H1 (cell line): ENCODE results near the gene PPP1R3F. TPM values are rescaled to one million over a fixed set of nuclear protein-coding genes. Genes with fewer than 3 reads are reported as not detected.

ENCODE experiments used
- CTCF ChIA-PET: fragments of 300-600 bp; sonication (Branson Sonifier 250); formaldehyde crosslinking; loops from one replicate; lab custom pipeline; 2021; ENCODE audit not compliant: partially characterized antibody; lab: Charles Lee
- POLR2A ChIA-PET: fragments of 300-600 bp; sonication (Branson Sonifier 250); formaldehyde crosslinking; loops from one replicate; lab custom pipeline; 2021; ENCODE audit warnings: inconsistent platforms; ENCODE audit not compliant: partially characterized antibody; lab: Charles Lee
- DNase-seq, 2 experiments: peaks; one replicate each; pipeline versions ENCODE4 v3.0.0 to v3.0.0-alpha.2; 2010 to 2022; ENCODE audit warnings: low spot score in 2 of 2, low read depth in 1 of 2, mixed read lengths in 1 of 2
- FAIRE-seq: peaks from 2 replicates; lab custom pipeline; 2011; peaks lifted over from hg19 to GRCh38; lab: Jason Lieb, UNC
- H2AFZ ChIP-seq: 2 replicates; pipeline ENCODE4 v1.8.1; 2012; ENCODE audit warnings: low read length, inconsistent platforms
- H2AK5ac ChIP-seq: 2 replicates; pipeline ENCODE4 v1.6.1; 2013; ENCODE audit warnings: low read depth, low read length
- H2BK120ac ChIP-seq: replicated peaks from 2 replicates; pipeline ENCODE3; 2013; ENCODE audit warnings: low read depth, low read length, inconsistent platforms
- H2BK12ac ChIP-seq: 2 replicates; pipeline ENCODE4 v1.6.1; 2013; ENCODE audit warnings: low read depth, low read length
- H2BK15ac ChIP-seq: 2 replicates; pipeline ENCODE4 v1.6.1; 2013; ENCODE audit warnings: low read length
- H2BK20ac ChIP-seq: 2 replicates; pipeline ENCODE4 v1.6.1; 2013; ENCODE audit warnings: low read length
- H2BK5ac ChIP-seq: 2 replicates; pipeline ENCODE4 v1.6.1; 2013; ENCODE audit warnings: low read depth, low read length
- H3K14ac ChIP-seq: 2 replicates; pipeline ENCODE4 v1.6.1; 2013; ENCODE audit warnings: inconsistent platforms; ENCODE audit not compliant: insufficient read length
- H3K18ac ChIP-seq: 2 replicates; pipeline ENCODE4 v1.6.1; 2013; ENCODE audit warnings: low read length; ENCODE audit errors: extremely low read depth
- H3K23ac ChIP-seq: 2 replicates; pipeline ENCODE4 v1.6.1; 2013; ENCODE audit warnings: inconsistent platforms; ENCODE audit not compliant: insufficient read length
- H3K23me2 ChIP-seq: 2 replicates; pipeline ENCODE4 v1.6.1; 2013; ENCODE audit warnings: low read depth, low read length
- H3K27ac ChIP-seq: 2 replicates; pipeline ENCODE4 v1.6.1; 2011; ENCODE audit warnings: low read depth, low read length, inconsistent platforms
- H3K27me3 ChIP-seq, 4 experiments: replicated peaks in 1 of 4; 1 replicate in 1 of 4; 2 replicates in 3 of 4; pipeline versions ENCODE4 v1.6.1 to v1.8.1; 2011 to 2013; ENCODE audit warnings: low read length in 3 of 4, mild to moderate bottlenecking in 3 of 4, inconsistent platforms in 2 of 4, mixed read lengths in 2 of 4, moderate library complexity in 1 of 4; ENCODE audit not compliant: control insufficient read depth in 3 of 4, insufficient read depth in 3 of 4; ENCODE audit errors: extremely low read depth in 1 of 4
- H3K36me3 ChIP-seq, 4 experiments: 2 replicates each; pipeline versions ENCODE4 v1.6.1 to v1.8.1; 2011 to 2013; ENCODE audit warnings: mild to moderate bottlenecking in 4 of 4, low read length in 3 of 4, moderate library complexity in 2 of 4, control low read depth in 1 of 4, inconsistent platforms in 1 of 4; ENCODE audit not compliant: insufficient read depth in 4 of 4, control insufficient read depth in 2 of 4
- H3K4ac ChIP-seq: replicated peaks from 2 replicates; pipeline ENCODE3; 2013; ENCODE audit warnings: low read length, low read depth, mixed read lengths, inconsistent platforms; ENCODE audit not compliant: insufficient read length
- H3K4me1 ChIP-seq, 4 experiments: replicated peaks in 1 of 4; 1 replicate in 1 of 4; 2 replicates in 3 of 4; pipeline versions ENCODE4 v1.6.1 to v1.8.1; 2011 to 2013; ENCODE audit warnings: low read length in 3 of 4, inconsistent platforms in 2 of 4, mixed read lengths in 1 of 4; ENCODE audit not compliant: insufficient read depth in 4 of 4, control insufficient read depth in 3 of 4
- H3K4me2 ChIP-seq, 2 experiments: 2 replicates each; pipeline versions ENCODE4 v1.6.1 to v1.8.1; 2011 to 2013; ENCODE audit warnings: low read depth in 2 of 2, low read length in 2 of 2, control low read depth in 1 of 2, inconsistent platforms in 1 of 2, mild to moderate bottlenecking in 1 of 2; ENCODE audit not compliant: insufficient read depth in 1 of 2
- H3K4me3 ChIP-seq, 4 experiments: fragments of 200-600, 300-600 bp in 1 of 4; sonication (generic), shearing (Covaris generic), sonication (Bioruptor Twin) in 1 of 4; 2 replicates each; pipeline versions ENCODE4 v1.5.1 to v1.8.1; 2011 to 2016; ENCODE audit warnings: low read length in 4 of 4, low read depth in 3 of 4, control low read depth in 2 of 4, inconsistent platforms in 2 of 4, mild to moderate bottlenecking in 2 of 4, mixed read lengths in 1 of 4, moderate library complexity in 1 of 4; ENCODE audit not compliant: insufficient read depth in 2 of 4; ENCODE audit errors: extremely low read depth in 1 of 4
- H3K56ac ChIP-seq: replicated peaks from 2 replicates; pipeline ENCODE3; 2013; ENCODE audit warnings: low read depth, mild to moderate bottlenecking, mixed read lengths, low read length, inconsistent platforms; ENCODE audit not compliant: insufficient read length
- H3K79me1 ChIP-seq: 2 replicates; pipeline ENCODE4 v1.6.1; 2013; ENCODE audit warnings: low read depth, low read length, control low read depth
- H3K79me2 ChIP-seq, 2 experiments: 2 replicates each; pipeline versions ENCODE4 v1.6.1 to v1.8.1; 2012 to 2013; ENCODE audit warnings: low read length in 2 of 2, mild to moderate bottlenecking in 2 of 2, inconsistent platforms in 1 of 2; ENCODE audit not compliant: insufficient read depth in 2 of 2, control insufficient read depth in 1 of 2
- H3K9ac ChIP-seq, 4 experiments: replicated peaks in 1 of 4; 1 replicate in 1 of 4; 2 replicates in 3 of 4; pipeline versions ENCODE4 v1.6.1 to v1.8.1; 2011 to 2013; ENCODE audit warnings: low read depth in 3 of 4, low read length in 3 of 4, control low read depth in 2 of 4, mild to moderate bottlenecking in 2 of 4, moderate library complexity in 2 of 4, inconsistent platforms in 1 of 4; ENCODE audit errors: extremely low read depth in 1 of 4
- H3K9me3 ChIP-seq, 2 experiments: 2 replicates each; pipeline versions ENCODE4 v1.6.1 to v1.8.1; 2012 to 2013; ENCODE audit warnings: mild to moderate bottlenecking in 2 of 2, moderate library complexity in 2 of 2, control low read depth in 1 of 2, inconsistent platforms in 1 of 2, low read depth in 1 of 2, low read length in 1 of 2, mixed read lengths in 1 of 2; ENCODE audit not compliant: insufficient read depth in 2 of 2
- H4K20me1 ChIP-seq, 2 experiments: replicated peaks in 1 of 2; 2 replicates each; pipeline versions ENCODE3 to v1.8.1; 2011 to 2013; ENCODE audit warnings: inconsistent platforms in 2 of 2, low read length in 2 of 2, mild to moderate bottlenecking in 1 of 2; ENCODE audit not compliant: insufficient read depth in 2 of 2, control insufficient read depth in 1 of 2
- H4K5ac ChIP-seq: 2 replicates; pipeline ENCODE4 v1.6.1; 2013; ENCODE audit warnings: low read length, low read depth, mixed read lengths, inconsistent platforms; ENCODE audit not compliant: insufficient read length
- H4K8ac ChIP-seq: 2 replicates; pipeline ENCODE4 v1.8.0; 2013; ENCODE audit warnings: mild to moderate bottlenecking, moderate library complexity, low read length, inconsistent platforms; ENCODE audit not compliant: insufficient read depth; ENCODE audit errors: extremely low read depth
- H4K91ac ChIP-seq: replicated peaks from 2 replicates; pipeline ENCODE3; 2013; ENCODE audit warnings: low read length, mixed read lengths, inconsistent platforms; ENCODE audit not compliant: insufficient read length
- CBX8 ChIP-seq: fragments of 300-800, 300-1000 bp; sonication (generic); IDR thresholded peaks from 2 replicates; pipeline ENCODE4 v1.7.1; 2016; ENCODE audit warnings: low read depth, low read length, borderline replicate concordance
- CTBP2 ChIP-seq: IDR thresholded peaks from 2 replicates; pipeline ENCODE4 v1.7.0; 2011; ENCODE audit warnings: borderline replicate concordance, mild to moderate bottlenecking, moderate library complexity, mixed read lengths, low read length; ENCODE audit not compliant: insufficient read depth, insufficient read length
- JUND ChIP-seq: IDR thresholded peaks from 2 replicates; pipeline ENCODE4 v1.6.1; 2011; ENCODE audit warnings: mild to moderate bottlenecking, improper control_type of control experiment, low read length
- KDM1A ChIP-seq: fragments of 200-600, 300-600 bp; sonication (generic); IDR thresholded peaks from 2 replicates; pipeline ENCODE4 v1.7.1; 2016; ENCODE audit warnings: mild to moderate bottlenecking, low read length, borderline replicate concordance
- KDM4A ChIP-seq: IDR thresholded peaks from one replicate; pipeline ENCODE4 v1.7.1; 2012; ENCODE audit warnings: low read depth, mild to moderate bottlenecking, moderate library complexity, low read length, inconsistent platforms; ENCODE audit not compliant: severe bottlenecking
- KDM5A ChIP-seq: fragments of 200-600 bp; IDR thresholded peaks from 2 replicates; pipeline ENCODE4 v1.7.1; 2012; ENCODE audit warnings: mild to moderate bottlenecking, low read length, inconsistent platforms, mixed read lengths
- NANOG ChIP-seq: IDR thresholded peaks from 2 replicates; pipeline ENCODE4 v1.6.1; 2011; ENCODE audit warnings: low read length, low read depth, mild to moderate bottlenecking, inconsistent platforms; ENCODE audit not compliant: insufficient read depth, poor library complexity, severe bottlenecking
- RBBP5 ChIP-seq: IDR thresholded peaks from 2 replicates; pipeline ENCODE4 v1.7.1; 2012; ENCODE audit warnings: low read depth, mild to moderate bottlenecking, inconsistent platforms, low read length, moderate library complexity, borderline replicate concordance
- RFX5 ChIP-seq: IDR thresholded peaks from 2 replicates; pipeline ENCODE4 v1.6.1; 2011; ENCODE audit warnings: low read depth, low read length, improper control_type of control experiment, borderline replicate concordance
- RNF2 ChIP-seq: fragments of 200-900, 300-1000 bp; sonication (generic); IDR thresholded peaks from 2 replicates; pipeline ENCODE4 v1.7.1; 2016; ENCODE audit warnings: borderline replicate concordance, low read depth, mild to moderate bottlenecking, antibody characterized with exemption, low read length; ENCODE audit not compliant: poor library complexity, severe bottlenecking; ENCODE audit errors: missing control alignments
- WGBS, 2 experiments: shearing (Covaris generic) in 1 of 2; methylation state at CpG; one replicate each; pipeline versions ENCODE4 v1.1.6 to v1.1.7; 2013 to 2015; ENCODE audit warnings: low lambda C conversion rate in 2 of 2, mixed read lengths in 2 of 2, inconsistent platforms in 1 of 2, low coverage in 1 of 2, missing lambda C conversion rate in 1 of 2; ENCODE audit not compliant: insufficient replicate concordance in 2 of 2, insufficient coverage in 1 of 2, insufficient read length in 1 of 2; ENCODE audit errors: extremely low coverage in 1 of 2, missing lambda C conversion rate in 1 of 2; 5-methylcytosine and 5-hydroxymethylcytosine counted together
- polyA plus RNA-seq, 7 experiments: library from polyadenylated mRNA; depleted of rRNA in 3 of 7; stranded (reverse) in 5 of 7; unstranded in 2 of 7; fragments of >200 nt in 5 of 7; fragments of 200-250 nt in 2 of 7; gene quantifications; 1 replicate in 5 of 7; 2 replicates in 1 of 7; 4 replicates in 1 of 7; pipeline versions ENCODE4 v1.2.1 to v1.2.3, GENCODE V29; 2011 to 2013; ENCODE audit warnings: missing spikeins in 2 of 7, mixed read lengths in 2 of 7
- total RNA-seq: library from RNA; stranded (reverse); fragmentation: NEBNext Ultra II Directional; extraction: Animal tissue kit (Norgen Biotek cat#: 25700); gene quantifications from 2 replicates; pipeline ENCODE4 v1.2.1, GENCODE V29; 2021

The PPP1R3F gene
- total and polyA plus RNA-seq, 2 of the 8 experiments (the other 6 are each of a cell fraction or from before 2014, with no cell fraction given), result 5.1 to 6.8 TPM

DNA sequence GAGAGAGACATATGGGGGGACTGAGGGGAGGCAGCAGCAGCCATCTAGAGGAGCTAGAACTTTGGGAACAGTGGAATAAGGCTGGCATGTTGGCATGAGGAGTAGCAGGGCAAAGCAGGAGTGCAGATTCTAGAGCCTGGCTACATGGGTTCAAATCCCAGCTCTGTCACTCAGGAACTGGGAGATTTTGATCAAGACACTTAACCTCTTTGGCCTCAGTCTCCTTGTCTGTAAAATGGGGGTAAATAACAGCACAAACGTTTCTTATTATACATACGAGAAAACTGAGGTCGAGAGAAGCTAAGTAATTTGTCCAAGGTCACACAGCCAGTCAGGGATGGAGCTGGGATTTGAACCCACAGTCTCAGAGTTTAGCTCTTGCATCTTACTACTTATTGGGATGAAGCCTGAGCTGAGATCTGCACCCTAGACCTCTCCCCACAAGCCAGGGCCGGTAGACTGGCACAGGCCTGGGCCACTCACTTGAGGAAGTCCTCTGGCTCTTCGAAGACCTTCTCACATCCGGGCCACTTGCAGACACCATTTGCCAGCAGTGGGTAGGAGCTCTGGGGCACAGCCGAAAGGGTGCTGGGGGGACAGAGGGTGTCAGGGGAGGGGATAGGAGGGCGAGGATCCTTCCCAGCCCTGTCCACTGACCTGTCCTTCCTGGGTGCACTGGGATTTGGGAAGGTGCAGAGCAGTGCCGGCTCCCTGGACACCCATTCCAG, 13.2 kb upstream of the PPP1R3F start:
- no peak for TF ChIP-seq NANOG
- TF ChIP-seq RBBP5, result no peak
- TF ChIP-seq KDM5A, result no peak
- no peak for TF ChIP-seq RNF2
- no peak for TF ChIP-seq KDM1A
- no peak for TF ChIP-seq CBX8
- TF ChIP-seq KDM4A, result no peak
- TF ChIP-seq JUND, result no peak
- TF ChIP-seq RFX5, result no peak
- no peak for TF ChIP-seq CTBP2
- Histone ChIP-seq H2BK120ac (no peak overlapping the region), H3K14ac (no peak overlapping the region), H4K91ac (no peak overlapping the region), H4K5ac (no peak overlapping the region), H3K23ac (no peak overlapping the region), H2AFZ (no peak overlapping the region), H3K4me1 (no peaks in the 10 kb centered on the region; a peak in 1 of 7 replicates), H3K79me1 (no peaks in the 10 kb centered on the region), H3K36me3 (no peaks in the 10 kb centered on the region), H2BK15ac (no peak overlapping the region), H3K56ac (no peak overlapping the region), H2BK20ac (no peak overlapping the region), H3K4me3 (no peak overlapping the region), H2BK5ac (no peak overlapping the region), H3K9me3 (no peaks in the 10 kb centered on the region), H4K8ac (no peak overlapping the region), H3K18ac (no peak overlapping the region), H3K4ac (no peak overlapping the region), H4K20me1 (no peaks in the 10 kb centered on the region), H2AK5ac (no peak overlapping the region), H2BK12ac (no peak overlapping the region), H3K9ac (no peak overlapping the region), H3K27ac (no peak overlapping the region), H3K79me2 (no peaks in the 10 kb centered on the region), H3K27me3 (no peaks in the 10 kb centered on the region), H3K23me2 (no peaks in the 10 kb centered on the region; the same call in 1 of the 2 replicates), H3K4me2 (no peak overlapping the region)
- FAIRE-seq (no peak), DNase-seq (no peak)
- 92% methylated on average over 6 of the region's 9 CpGs; no CpG with 5 or more reads in 1 of the 2 experiments for WGBS, 2 experiments
- ChIA-PET CTCF (no interaction called here), POLR2A (interaction anchor here (1.7 to 2.1 kb wide), 2 partner anchors 8 to 12 kb away, joined by 6 to 10 read pairs; partner anchors contain the start of gene FOXP3)
